WTC11 (cell line): ENCODE data around the gene FLT3LG. TPM values are rescaled to one million over a fixed set of nuclear protein-coding genes. Genes with fewer than 3 reads are reported as not detected.
A peak's percentile ranks its signal among the peaks of the same experiment; 100 is the strongest.

Experiments
- CBFB ChIP-seq: sonication (generic); formaldehyde crosslinking; IDR thresholded peaks from 2 replicates; pipeline ENCODE4 v1.8.1; 2022; ENCODE audit warnings: mild to moderate bottlenecking, low read depth, missing genetic modification reagents
- ESRRA ChIP-seq: sonication (generic); formaldehyde crosslinking; IDR thresholded peaks from 2 replicates; pipeline ENCODE4 v1.8.1; 2022; ENCODE audit warnings: mild to moderate bottlenecking, missing genetic modification reagents, borderline replicate concordance
- FOXP1 ChIP-seq: sonication (generic); formaldehyde crosslinking; IDR thresholded peaks from 2 replicates; pipeline ENCODE4 v1.8.0; 2022; ENCODE audit warnings: missing genetic modification reagents, mild to moderate bottlenecking, moderate library complexity, borderline replicate concordance
- GABPB1 ChIP-seq: sonication (generic); formaldehyde crosslinking; IDR thresholded peaks from 2 replicates; pipeline ENCODE4 v1.8.1; 2023; ENCODE audit warnings: mild to moderate bottlenecking, missing genetic modification reagents
- JAZF1 ChIP-seq: fragments of 250-450 bp; sonication (Bioruptor Pico); IDR thresholded peaks from 2 replicates; pipeline ENCODE4 v1.9.0; 2021; ENCODE audit warnings: moderate library complexity, mild to moderate bottlenecking, inconsistent platforms
- NFATC4 ChIP-seq: fragments of 250-450 bp; sonication (Bioruptor Pico); IDR thresholded peaks from 2 replicates; pipeline ENCODE4 v1.9.0; 2021; ENCODE audit warnings: mild to moderate bottlenecking
- NR1H2 ChIP-seq: sonication (generic); formaldehyde crosslinking; IDR thresholded peaks from 2 replicates; pipeline ENCODE4 v1.9.0; 2021; ENCODE audit warnings: mild to moderate bottlenecking, moderate library complexity, missing genetic modification reagents
- PRRX2 ChIP-seq: fragments of 250-450 bp; sonication (Bioruptor Pico); IDR thresholded peaks from 2 replicates; pipeline ENCODE4 v1.8.0; 2021; ENCODE audit warnings: mild to moderate bottlenecking
- ZNF138 ChIP-seq: sonication (generic); formaldehyde crosslinking; conservative IDR thresholded peaks from 2 replicates; pipeline ENCODE4 v1.8.1; 2022; ENCODE audit warnings: mild to moderate bottlenecking, moderate library complexity, missing genetic modification reagents
- total RNA-seq: library from RNA; stranded (reverse); gene quantifications from 3 replicates; pipeline ENCODE4 v1.2.3, GENCODE V29; 2021
- TF ChIP-seq, protein P1 (sequence below): sonication (generic); formaldehyde crosslinking; IDR thresholded peaks from 2 replicates; pipeline ENCODE4 v1.8.1; 2022; ENCODE audit warnings: mild to moderate bottlenecking, missing genetic modification reagents, moderate library complexity, borderline replicate concordance
- TF ChIP-seq, protein P2 (sequence below): sonication (generic); formaldehyde crosslinking; IDR thresholded peaks from 2 replicates; pipeline ENCODE4 v1.8.1; 2023; ENCODE audit warnings: mild to moderate bottlenecking, missing genetic modification reagents, moderate library complexity
- TF ChIP-seq, protein P3 (sequence below): sonication (generic); formaldehyde crosslinking; IDR thresholded peaks from 2 replicates; pipeline ENCODE4 v1.8.1; 2022; ENCODE audit warnings: low read depth, missing genetic modification reagents, borderline replicate concordance
- TF ChIP-seq, protein P4 (sequence below): fragments of 250-450 bp; sonication (Bioruptor Pico); IDR thresholded peaks from 2 replicates; pipeline ENCODE4 v1.9.0; 2021; ENCODE audit warnings: mild to moderate bottlenecking, borderline replicate concordance
- TF ChIP-seq, protein P5 (sequence below): sonication (generic); formaldehyde crosslinking; IDR thresholded peaks from 2 replicates; pipeline ENCODE4 v1.8.0; 2022; ENCODE audit warnings: mild to moderate bottlenecking, missing genetic modification reagents
- TF ChIP-seq, protein P6 (sequence below): sonication (generic); formaldehyde crosslinking; IDR thresholded peaks from 2 replicates; pipeline ENCODE4 v1.8.0; 2022; ENCODE audit warnings: missing genetic modification reagents
- TF ChIP-seq, protein P7 (sequence below): sonication (generic); formaldehyde crosslinking; IDR thresholded peaks from 2 replicates; pipeline ENCODE4 v1.8.0; 2023; ENCODE audit warnings: mild to moderate bottlenecking, missing genetic modification reagents
- TF ChIP-seq, protein P8 (sequence below): sonication (generic); formaldehyde crosslinking; IDR thresholded peaks from 2 replicates; pipeline ENCODE4 v1.8.0; 2023; ENCODE audit warnings: missing genetic modification reagents, mild to moderate bottlenecking, borderline replicate concordance

Gene FLT3LG
- total RNA-seq, 1 experiment from 2014 or later = 2.9 TPM

DNA sequence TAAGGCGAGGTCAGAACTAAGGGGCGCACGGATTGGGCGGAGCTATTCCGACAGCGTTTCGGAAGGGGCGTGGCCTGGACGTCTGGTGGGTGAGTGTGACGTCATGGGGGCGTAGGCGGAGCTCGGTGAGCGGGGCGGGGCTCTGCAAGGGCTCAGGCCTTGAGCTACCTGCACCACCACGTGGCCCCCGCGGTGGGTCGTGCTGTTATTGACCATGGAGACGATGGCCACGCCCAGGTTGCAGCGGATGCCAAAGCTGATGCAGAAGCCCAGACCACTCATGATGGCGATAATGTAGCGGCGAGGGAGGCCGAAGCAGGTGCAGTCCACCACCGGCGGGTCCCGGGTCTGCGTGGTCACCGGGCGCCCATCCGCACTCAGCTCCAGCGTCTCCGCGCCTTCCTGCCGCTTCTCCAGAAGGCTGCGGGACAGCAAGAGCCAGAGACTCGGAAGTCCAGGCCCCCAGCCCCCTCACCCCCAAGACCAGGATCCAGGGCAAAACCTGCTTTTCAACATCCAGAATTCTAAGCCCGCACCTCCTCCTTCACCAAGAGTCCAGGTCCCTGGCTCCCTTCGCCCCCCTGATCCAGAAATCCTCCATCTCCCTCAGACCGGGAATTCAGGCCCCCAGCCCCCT, 37.5 kb upstream of the FLT3LG start (continued):
- no peak for TF ChIP-seq CBFB
- TF ChIP-seq, protein P1, sequence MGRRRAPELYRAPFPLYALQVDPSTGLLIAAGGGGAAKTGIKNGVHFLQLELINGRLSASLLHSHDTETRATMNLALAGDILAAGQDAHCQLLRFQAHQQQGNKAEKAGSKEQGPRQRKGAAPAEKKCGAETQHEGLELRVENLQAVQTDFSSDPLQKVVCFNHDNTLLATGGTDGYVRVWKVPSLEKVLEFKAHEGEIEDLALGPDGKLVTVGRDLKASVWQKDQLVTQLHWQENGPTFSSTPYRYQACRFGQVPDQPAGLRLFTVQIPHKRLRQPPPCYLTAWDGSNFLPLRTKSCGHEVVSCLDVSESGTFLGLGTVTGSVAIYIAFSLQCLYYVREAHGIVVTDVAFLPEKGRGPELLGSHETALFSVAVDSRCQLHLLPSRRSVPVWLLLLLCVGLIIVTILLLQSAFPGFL (CRISPR knock-in tag) = no peak
- no peak for TF ChIP-seq JAZF1 (CRISPR knock-in tag)
- TF ChIP-seq NR1H2 (CRISPR knock-in tag) = no peak
- TF ChIP-seq, protein P2, sequence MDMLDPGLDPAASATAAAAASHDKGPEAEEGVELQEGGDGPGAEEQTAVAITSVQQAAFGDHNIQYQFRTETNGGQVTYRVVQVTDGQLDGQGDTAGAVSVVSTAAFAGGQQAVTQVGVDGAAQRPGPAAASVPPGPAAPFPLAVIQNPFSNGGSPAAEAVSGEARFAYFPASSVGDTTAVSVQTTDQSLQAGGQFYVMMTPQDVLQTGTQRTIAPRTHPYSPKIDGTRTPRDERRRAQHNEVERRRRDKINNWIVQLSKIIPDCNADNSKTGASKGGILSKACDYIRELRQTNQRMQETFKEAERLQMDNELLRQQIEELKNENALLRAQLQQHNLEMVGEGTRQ (CRISPR knock-in tag) = peak; percentile 84
- TF ChIP-seq, protein P3, sequence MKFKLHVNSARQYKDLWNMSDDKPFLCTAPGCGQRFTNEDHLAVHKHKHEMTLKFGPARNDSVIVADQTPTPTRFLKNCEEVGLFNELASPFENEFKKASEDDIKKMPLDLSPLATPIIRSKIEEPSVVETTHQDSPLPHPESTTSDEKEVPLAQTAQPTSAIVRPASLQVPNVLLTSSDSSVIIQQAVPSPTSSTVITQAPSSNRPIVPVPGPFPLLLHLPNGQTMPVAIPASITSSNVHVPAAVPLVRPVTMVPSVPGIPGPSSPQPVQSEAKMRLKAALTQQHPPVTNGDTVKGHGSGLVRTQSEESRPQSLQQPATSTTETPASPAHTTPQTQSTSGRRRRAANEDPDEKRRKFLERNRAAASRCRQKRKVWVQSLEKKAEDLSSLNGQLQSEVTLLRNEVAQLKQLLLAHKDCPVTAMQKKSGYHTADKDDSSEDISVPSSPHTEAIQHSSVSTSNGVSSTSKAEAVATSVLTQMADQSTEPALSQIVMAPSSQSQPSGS = no peak
- no peak for TF ChIP-seq ZNF138 (CRISPR knock-in tag)
- no peak for TF ChIP-seq ESRRA
- TF ChIP-seq, protein P4, sequence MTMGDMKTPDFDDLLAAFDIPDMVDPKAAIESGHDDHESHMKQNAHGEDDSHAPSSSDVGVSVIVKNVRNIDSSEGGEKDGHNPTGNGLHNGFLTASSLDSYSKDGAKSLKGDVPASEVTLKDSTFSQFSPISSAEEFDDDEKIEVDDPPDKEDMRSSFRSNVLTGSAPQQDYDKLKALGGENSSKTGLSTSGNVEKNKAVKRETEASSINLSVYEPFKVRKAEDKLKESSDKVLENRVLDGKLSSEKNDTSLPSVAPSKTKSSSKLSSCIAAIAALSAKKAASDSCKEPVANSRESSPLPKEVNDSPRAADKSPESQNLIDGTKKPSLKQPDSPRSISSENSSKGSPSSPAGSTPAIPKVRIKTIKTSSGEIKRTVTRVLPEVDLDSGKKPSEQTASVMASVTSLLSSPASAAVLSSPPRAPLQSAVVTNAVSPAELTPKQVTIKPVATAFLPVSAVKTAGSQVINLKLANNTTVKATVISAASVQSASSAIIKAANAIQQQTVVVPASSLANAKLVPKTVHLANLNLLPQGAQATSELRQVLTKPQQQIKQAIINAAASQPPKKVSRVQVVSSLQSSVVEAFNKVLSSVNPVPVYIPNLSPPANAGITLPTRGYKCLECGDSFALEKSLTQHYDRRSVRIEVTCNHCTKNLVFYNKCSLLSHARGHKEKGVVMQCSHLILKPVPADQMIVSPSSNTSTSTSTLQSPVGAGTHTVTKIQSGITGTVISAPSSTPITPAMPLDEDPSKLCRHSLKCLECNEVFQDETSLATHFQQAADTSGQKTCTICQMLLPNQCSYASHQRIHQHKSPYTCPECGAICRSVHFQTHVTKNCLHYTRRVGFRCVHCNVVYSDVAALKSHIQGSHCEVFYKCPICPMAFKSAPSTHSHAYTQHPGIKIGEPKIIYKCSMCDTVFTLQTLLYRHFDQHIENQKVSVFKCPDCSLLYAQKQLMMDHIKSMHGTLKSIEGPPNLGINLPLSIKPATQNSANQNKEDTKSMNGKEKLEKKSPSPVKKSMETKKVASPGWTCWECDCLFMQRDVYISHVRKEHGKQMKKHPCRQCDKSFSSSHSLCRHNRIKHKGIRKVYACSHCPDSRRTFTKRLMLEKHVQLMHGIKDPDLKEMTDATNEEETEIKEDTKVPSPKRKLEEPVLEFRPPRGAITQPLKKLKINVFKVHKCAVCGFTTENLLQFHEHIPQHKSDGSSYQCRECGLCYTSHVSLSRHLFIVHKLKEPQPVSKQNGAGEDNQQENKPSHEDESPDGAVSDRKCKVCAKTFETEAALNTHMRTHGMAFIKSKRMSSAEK (CRISPR knock-in tag) = no peak
- no peak for TF ChIP-seq GABPB1 (CRISPR knock-in tag)
- TF ChIP-seq, protein P5, sequence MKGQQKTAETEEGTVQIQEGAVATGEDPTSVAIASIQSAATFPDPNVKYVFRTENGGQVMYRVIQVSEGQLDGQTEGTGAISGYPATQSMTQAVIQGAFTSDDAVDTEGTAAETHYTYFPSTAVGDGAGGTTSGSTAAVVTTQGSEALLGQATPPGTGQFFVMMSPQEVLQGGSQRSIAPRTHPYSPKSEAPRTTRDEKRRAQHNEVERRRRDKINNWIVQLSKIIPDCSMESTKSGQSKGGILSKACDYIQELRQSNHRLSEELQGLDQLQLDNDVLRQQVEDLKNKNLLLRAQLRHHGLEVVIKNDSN (CRISPR knock-in tag) = peak; percentile 89
- TF ChIP-seq, protein P6, sequence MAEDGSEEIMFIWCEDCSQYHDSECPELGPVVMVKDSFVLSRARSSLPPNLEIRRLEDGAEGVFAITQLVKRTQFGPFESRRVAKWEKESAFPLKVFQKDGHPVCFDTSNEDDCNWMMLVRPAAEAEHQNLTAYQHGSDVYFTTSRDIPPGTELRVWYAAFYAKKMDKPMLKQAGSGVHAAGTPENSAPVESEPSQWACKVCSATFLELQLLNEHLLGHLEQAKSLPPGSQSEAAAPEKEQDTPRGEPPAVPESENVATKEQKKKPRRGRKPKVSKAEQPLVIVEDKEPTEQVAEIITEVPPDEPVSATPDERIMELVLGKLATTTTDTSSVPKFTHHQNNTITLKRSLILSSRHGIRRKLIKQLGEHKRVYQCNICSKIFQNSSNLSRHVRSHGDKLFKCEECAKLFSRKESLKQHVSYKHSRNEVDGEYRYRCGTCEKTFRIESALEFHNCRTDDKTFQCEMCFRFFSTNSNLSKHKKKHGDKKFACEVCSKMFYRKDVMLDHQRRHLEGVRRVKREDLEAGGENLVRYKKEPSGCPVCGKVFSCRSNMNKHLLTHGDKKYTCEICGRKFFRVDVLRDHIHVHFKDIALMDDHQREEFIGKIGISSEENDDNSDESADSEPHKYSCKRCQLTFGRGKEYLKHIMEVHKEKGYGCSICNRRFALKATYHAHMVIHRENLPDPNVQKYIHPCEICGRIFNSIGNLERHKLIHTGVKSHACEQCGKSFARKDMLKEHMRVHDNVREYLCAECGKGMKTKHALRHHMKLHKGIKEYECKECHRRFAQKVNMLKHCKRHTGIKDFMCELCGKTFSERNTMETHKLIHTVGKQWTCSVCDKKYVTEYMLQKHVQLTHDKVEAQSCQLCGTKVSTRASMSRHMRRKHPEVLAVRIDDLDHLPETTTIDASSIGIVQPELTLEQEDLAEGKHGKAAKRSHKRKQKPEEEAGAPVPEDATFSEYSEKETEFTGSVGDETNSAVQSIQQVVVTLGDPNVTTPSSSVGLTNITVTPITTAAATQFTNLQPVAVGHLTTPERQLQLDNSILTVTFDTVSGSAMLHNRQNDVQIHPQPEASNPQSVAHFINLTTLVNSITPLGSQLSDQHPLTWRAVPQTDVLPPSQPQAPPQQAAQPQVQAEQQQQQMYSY = no peak
- TF ChIP-seq FOXP1 (CRISPR knock-in tag) = no peak
- TF ChIP-seq, protein P7, sequence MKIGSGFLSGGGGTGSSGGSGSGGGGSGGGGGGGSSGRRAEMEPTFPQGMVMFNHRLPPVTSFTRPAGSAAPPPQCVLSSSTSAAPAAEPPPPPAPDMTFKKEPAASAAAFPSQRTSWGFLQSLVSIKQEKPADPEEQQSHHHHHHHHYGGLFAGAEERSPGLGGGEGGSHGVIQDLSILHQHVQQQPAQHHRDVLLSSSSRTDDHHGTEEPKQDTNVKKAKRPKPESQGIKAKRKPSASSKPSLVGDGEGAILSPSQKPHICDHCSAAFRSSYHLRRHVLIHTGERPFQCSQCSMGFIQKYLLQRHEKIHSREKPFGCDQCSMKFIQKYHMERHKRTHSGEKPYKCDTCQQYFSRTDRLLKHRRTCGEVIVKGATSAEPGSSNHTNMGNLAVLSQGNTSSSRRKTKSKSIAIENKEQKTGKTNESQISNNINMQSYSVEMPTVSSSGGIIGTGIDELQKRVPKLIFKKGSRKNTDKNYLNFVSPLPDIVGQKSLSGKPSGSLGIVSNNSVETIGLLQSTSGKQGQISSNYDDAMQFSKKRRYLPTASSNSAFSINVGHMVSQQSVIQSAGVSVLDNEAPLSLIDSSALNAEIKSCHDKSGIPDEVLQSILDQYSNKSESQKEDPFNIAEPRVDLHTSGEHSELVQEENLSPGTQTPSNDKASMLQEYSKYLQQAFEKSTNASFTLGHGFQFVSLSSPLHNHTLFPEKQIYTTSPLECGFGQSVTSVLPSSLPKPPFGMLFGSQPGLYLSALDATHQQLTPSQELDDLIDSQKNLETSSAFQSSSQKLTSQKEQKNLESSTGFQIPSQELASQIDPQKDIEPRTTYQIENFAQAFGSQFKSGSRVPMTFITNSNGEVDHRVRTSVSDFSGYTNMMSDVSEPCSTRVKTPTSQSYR (CRISPR knock-in tag) = no peak
- TF ChIP-seq, protein P8, sequence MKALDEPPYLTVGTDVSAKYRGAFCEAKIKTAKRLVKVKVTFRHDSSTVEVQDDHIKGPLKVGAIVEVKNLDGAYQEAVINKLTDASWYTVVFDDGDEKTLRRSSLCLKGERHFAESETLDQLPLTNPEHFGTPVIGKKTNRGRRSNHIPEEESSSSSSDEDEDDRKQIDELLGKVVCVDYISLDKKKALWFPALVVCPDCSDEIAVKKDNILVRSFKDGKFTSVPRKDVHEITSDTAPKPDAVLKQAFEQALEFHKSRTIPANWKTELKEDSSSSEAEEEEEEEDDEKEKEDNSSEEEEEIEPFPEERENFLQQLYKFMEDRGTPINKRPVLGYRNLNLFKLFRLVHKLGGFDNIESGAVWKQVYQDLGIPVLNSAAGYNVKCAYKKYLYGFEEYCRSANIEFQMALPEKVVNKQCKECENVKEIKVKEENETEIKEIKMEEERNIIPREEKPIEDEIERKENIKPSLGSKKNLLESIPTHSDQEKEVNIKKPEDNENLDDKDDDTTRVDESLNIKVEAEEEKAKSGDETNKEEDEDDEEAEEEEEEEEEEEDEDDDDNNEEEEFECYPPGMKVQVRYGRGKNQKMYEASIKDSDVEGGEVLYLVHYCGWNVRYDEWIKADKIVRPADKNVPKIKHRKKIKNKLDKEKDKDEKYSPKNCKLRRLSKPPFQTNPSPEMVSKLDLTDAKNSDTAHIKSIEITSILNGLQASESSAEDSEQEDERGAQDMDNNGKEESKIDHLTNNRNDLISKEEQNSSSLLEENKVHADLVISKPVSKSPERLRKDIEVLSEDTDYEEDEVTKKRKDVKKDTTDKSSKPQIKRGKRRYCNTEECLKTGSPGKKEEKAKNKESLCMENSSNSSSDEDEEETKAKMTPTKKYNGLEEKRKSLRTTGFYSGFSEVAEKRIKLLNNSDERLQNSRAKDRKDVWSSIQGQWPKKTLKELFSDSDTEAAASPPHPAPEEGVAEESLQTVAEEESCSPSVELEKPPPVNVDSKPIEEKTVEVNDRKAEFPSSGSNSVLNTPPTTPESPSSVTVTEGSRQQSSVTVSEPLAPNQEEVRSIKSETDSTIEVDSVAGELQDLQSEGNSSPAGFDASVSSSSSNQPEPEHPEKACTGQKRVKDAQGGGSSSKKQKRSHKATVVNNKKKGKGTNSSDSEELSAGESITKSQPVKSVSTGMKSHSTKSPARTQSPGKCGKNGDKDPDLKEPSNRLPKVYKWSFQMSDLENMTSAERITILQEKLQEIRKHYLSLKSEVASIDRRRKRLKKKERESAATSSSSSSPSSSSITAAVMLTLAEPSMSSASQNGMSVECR (CRISPR knock-in tag) = 0 out of 2 replicates have a peak, but pooled peaks have one; percentile 45
- TF ChIP-seq NFATC4 (CRISPR knock-in tag) = no peak
- TF ChIP-seq PRRX2 = no peak
